ENCODE measurements around the gene ZNF483.
"Not testable (repeated sequence)": the region's sequence is repeated elsewhere in the genome, so short reads cannot be mapped to it uniquely, and the experiment has no call there.

Gene ZNF483

DNA sequence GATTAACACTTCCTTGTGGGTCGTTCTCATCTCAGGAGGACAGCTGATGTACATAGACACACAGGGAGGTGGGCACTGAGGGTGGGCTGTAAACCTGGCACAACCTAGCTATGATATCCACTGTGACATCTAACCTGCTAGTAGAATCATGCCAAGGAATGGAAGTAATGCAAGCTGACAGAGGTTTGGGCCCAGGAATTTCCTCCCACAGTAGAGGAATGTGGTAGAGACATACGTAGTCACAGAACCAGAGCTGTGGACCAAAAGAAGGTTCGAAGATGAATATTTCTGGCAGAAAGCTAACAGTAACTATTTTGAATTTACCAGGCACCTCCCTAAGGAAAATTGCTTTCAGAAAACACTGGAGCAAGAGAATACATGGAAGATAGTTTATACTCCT is 90.9 kb downstream of the ZNF483 start:
- no peak overlapping the region for H3K4me3 ChIP-seq (ENCODE audit: low read depth in 1 of 2, low read length in 2 of 2)
- ATAC-seq (ENCODE audit: insufficient read depth, low read depth) = no peak
- no peak overlapping the region for H3K27ac ChIP-seq (ENCODE audit: low read length)
- H2AFZ ChIP-seq (ENCODE audit: low read depth, low read length) = no peak overlapping the region
- no peaks in the 10 kb centered on the region for H3K9me3 ChIP-seq (ENCODE audit: insufficient read depth, low read length, severe bottlenecking)
- no peaks in the 10 kb centered on the region for H3K27me3 ChIP-seq (ENCODE audit: insufficient read depth, low read length, poor library complexity)
- no peak overlapping the region for H3K4me2 ChIP-seq (ENCODE audit: insufficient read depth, low read length)
- no peaks in the 10 kb centered on the region for H4K20me1 ChIP-seq (ENCODE audit: insufficient read depth, low read length)
- DNase-seq = no peak
- no peaks in the 10 kb centered on the region for H3K79me2 ChIP-seq (ENCODE audit: insufficient read depth, low read length)
- no peaks in the 10 kb centered on the region for H3K4me1 ChIP-seq (ENCODE audit: insufficient read depth, low read length)
- H3K9ac ChIP-seq (ENCODE audit: low read depth, low read length) = no peak overlapping the region
- no peaks in the 10 kb centered on the region for H3K36me3 ChIP-seq (ENCODE audit: insufficient read depth, low read length)
- no peak for TF ChIP-seq EZH2 (IDR thresholded peaks at IDR 0.05; ENCODE audit: borderline replicate concordance, low read depth, low read length, severe bottlenecking)
- no peak for TF ChIP-seq CTCF (IDR thresholded peaks at IDR 0.05; ENCODE audit: borderline replicate concordance, extremely low read depth, low read length, poor library complexity, severe bottlenecking)

DNA sequence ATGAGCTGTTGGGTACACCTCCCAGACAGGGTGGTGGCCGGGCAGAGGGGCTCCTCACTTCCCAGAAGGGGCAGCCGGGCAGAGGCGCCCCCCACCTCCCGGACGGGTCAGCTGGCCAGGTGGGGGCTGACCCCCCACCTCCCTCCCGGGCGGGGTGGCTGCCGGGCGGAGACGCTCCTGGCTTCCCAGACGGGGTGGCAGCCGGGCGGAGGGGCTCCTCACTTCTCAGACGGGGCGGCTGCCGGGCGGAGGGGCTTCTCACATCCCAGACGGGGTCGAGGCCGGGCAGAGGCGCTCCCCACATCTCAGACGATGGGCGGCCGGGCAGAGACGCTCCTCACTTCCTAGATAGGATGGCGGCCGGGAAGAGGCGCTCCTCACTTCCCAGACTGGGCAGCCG is 92.4 kb downstream of the ZNF483 start:
- H4K20me1 ChIP-seq (ENCODE audit: insufficient read depth, low read length); H3K4me2 ChIP-seq (ENCODE audit: insufficient read depth, low read length); H3K9ac ChIP-seq (ENCODE audit: low read depth, low read length); ATAC-seq (ENCODE audit: insufficient read depth, low read depth); H3K4me3 ChIP-seq (ENCODE audit: low read depth in 1 of 2, low read length in 2 of 2); H3K79me2 ChIP-seq (ENCODE audit: insufficient read depth, low read length); H3K27me3 ChIP-seq (ENCODE audit: insufficient read depth, low read length, poor library complexity); H3K27ac ChIP-seq (ENCODE audit: low read length); H3K4me1 ChIP-seq (ENCODE audit: insufficient read depth, low read length); H3K9me3 ChIP-seq (ENCODE audit: insufficient read depth, low read length, severe bottlenecking); DNase-seq; H2AFZ ChIP-seq (ENCODE audit: low read depth, low read length); H3K36me3 ChIP-seq (ENCODE audit: insufficient read depth, low read length): not testable (repeated sequence)

DNA sequence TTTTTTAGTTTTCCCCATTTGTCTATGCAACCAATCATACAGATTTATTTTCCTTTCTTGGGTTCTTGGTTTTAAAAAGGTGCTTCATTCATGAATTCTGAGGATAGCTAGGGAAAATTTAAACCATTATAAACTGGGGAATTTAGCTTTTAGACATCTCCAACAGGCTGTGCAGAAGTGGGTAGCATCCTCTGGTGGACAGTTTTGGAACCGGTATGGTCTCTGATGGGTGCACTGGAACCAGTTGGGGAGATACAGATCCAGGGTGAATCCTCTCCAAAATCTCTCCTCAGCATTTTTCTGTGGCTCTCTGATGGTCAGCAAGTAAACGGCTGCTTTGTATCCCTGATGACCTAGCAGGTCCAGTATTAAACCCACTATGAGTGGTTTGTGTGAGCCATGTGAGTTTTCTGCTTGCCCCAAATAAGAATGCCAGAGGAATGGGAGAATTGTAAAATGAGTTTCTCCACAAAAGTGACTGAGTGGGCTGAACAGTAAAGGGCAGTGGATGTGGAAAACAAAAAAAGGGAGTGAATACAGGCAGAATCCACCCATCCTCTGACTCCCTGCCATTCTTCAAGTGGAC is 97.0 kb downstream of the ZNF483 start:
- no peaks in the 10 kb centered on the region for H3K79me2 ChIP-seq (ENCODE audit: insufficient read depth, low read length)
- no peaks in the 10 kb centered on the region for H4K20me1 ChIP-seq (ENCODE audit: insufficient read depth, low read length)
- ATAC-seq (ENCODE audit: insufficient read depth, low read depth) = peak; percentile 72; the same call in 2 of the 3 replicates
- no peak overlapping the region for H3K4me2 ChIP-seq (ENCODE audit: insufficient read depth, low read length)
- H3K4me1 ChIP-seq (ENCODE audit: insufficient read depth, low read length) = no peaks in the 10 kb centered on the region
- no peak overlapping the region for H2AFZ ChIP-seq (ENCODE audit: low read depth, low read length)
- H3K4me3 ChIP-seq (ENCODE audit: low read depth in 1 of 2, low read length in 2 of 2) = no peak overlapping the region
- no peak overlapping the region for H3K9ac ChIP-seq (ENCODE audit: low read depth, low read length)
- no peaks in the 10 kb centered on the region for H3K9me3 ChIP-seq (ENCODE audit: insufficient read depth, low read length, severe bottlenecking)
- DNase-seq = peak; percentile 8
- no peaks in the 10 kb centered on the region for H3K36me3 ChIP-seq (ENCODE audit: insufficient read depth, low read length)
- H3K27me3 ChIP-seq (ENCODE audit: insufficient read depth, low read length, poor library complexity) = no peaks in the 10 kb centered on the region
- no peak overlapping the region for H3K27ac ChIP-seq (ENCODE audit: low read length)
- TF ChIP-seq CTCF (IDR thresholded peaks at IDR 0.05; ENCODE audit: borderline replicate concordance, extremely low read depth, low read length, poor library complexity, severe bottlenecking) (peak; percentile 68), EZH2 (IDR thresholded peaks at IDR 0.05; ENCODE audit: borderline replicate concordance, low read depth, low read length, severe bottlenecking) (no peak)

DNA sequence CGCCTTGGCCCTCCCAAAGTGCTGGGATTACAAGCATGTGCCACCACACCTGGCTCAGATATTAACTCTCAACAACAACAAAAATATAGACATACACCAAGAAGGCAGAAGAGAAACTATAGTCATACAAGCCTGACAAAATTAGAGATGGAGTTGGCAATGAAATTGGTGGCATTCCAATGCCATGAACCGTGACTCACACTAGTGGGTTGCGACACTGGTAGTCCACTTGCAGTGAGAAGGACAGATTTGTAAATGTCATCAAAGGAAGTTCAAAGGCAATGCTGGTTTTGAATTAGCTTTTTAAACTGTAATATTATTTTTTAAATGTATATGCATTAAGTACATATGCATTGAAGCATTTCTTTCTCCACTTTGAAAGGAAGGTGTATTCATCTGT is 97.6 kb downstream of the ZNF483 start:
- H3K9ac ChIP-seq (ENCODE audit: low read depth, low read length) = no peak overlapping the region
- no peak for DNase-seq

More for the DNA sequence above, 97.6 kb downstream of the ZNF483 start:
- H3K36me3 ChIP-seq (ENCODE audit: insufficient read depth, low read length) = no peaks in the 10 kb centered on the region
- no peaks in the 10 kb centered on the region for H4K20me1 ChIP-seq (ENCODE audit: insufficient read depth, low read length)
- no peaks in the 10 kb centered on the region for H3K27me3 ChIP-seq (ENCODE audit: insufficient read depth, low read length, poor library complexity)
- no peak overlapping the region for H3K4me2 ChIP-seq (ENCODE audit: insufficient read depth, low read length)
- no peak overlapping the region for H3K27ac ChIP-seq (ENCODE audit: low read length)
- H3K4me3 ChIP-seq (ENCODE audit: low read depth in 1 of 2, low read length in 2 of 2) = no peak overlapping the region
- H3K4me1 ChIP-seq (ENCODE audit: insufficient read depth, low read length) = no peaks in the 10 kb centered on the region
- H3K79me2 ChIP-seq (ENCODE audit: insufficient read depth, low read length) = no peaks in the 10 kb centered on the region
- TF ChIP-seq CTCF (IDR thresholded peaks at IDR 0.05; ENCODE audit: borderline replicate concordance, extremely low read depth, low read length, poor library complexity, severe bottlenecking) = no peak
- no peak overlapping the region for H2AFZ ChIP-seq (ENCODE audit: low read depth, low read length)
- H3K9me3 ChIP-seq (ENCODE audit: insufficient read depth, low read length, severe bottlenecking) = no peaks in the 10 kb centered on the region
- ATAC-seq (ENCODE audit: insufficient read depth, low read depth) = no peak

Data from DND-41 (cell line).